ENCODE results near the gene STX3. TPM values are rescaled to one million over a fixed set of nuclear protein-coding genes. Genes with fewer than 3 reads are reported as not detected.

The STX3 gene
- total RNA-seq, 1 experiment from 2014 or later: 14.6 TPM

Other genes with a start within 250 kb of the STX3 start
- gene OR4D9, start 243.8 kb upstream of the STX3 start, total RNA-seq (2014; rRNA removed; shearing (Covaris generic); ENCODE audit: low replicate concordance): 0.18 TPM in 1 of 2 replicates, not detected in the other
- gene OSBP, start 139.6 kb upstream of the STX3 start, total RNA-seq (2014; rRNA removed; shearing (Covaris generic); ENCODE audit: low replicate concordance): 17.2 and 29.7 TPM in 2 replicates
- gene PATL1, start 86.3 kb upstream of the STX3 start, total RNA-seq (2014; rRNA removed; shearing (Covaris generic); ENCODE audit: low replicate concordance): 14.2 and 31.9 TPM in 2 replicates
- not detected in 2 replicates for gene OR10V1, start 41.5 kb upstream of the STX3 start, total RNA-seq (2014; rRNA removed; shearing (Covaris generic); ENCODE audit: low replicate concordance)
- gene MRPL16, start 55.4 kb downstream of the STX3 start, total RNA-seq (2014; rRNA removed; shearing (Covaris generic); ENCODE audit: low replicate concordance): 70.1 and 81.6 TPM in 2 replicates
- not detected in 2 replicates for gene CBLIF, start 90.1 kb downstream of the STX3 start, total RNA-seq (2014; rRNA removed; shearing (Covaris generic); ENCODE audit: low replicate concordance)
- gene TCN1, start 111.1 kb downstream of the STX3 start, total RNA-seq (2014; rRNA removed; shearing (Covaris generic); ENCODE audit: low replicate concordance): not detected in 2 replicates
- not detected in 2 replicates for gene OOSP3, start 123.4 kb downstream of the STX3 start, total RNA-seq (2014; rRNA removed; shearing (Covaris generic); ENCODE audit: low replicate concordance)
- gene OOSP1, start 183.1 kb downstream of the STX3 start, total RNA-seq (2014; rRNA removed; shearing (Covaris generic); ENCODE audit: low replicate concordance): not detected in 2 replicates
- not detected in 2 replicates for gene OOSP4A, start 208.7 kb downstream of the STX3 start, total RNA-seq (2014; rRNA removed; shearing (Covaris generic); ENCODE audit: low replicate concordance)

Data from Karpas-422 (cell line).